CD4-positive, alpha-beta T cell (primary cell): ENCODE measurements around the gene GLO1. TPM values are rescaled to one million over a fixed set of nuclear protein-coding genes. Genes with fewer than 3 reads are reported as not detected.

Experiments used
- ATAC-seq: fragments of 200-7000 bp; cut with Tn5 transposase; one replicate; pipeline ENCODE4 v1.10.0; 2022; ENCODE audit warnings: mild to moderate bottlenecking; ENCODE audit not compliant: poor library complexity
- CTCF ChIA-PET: fragments of 350-600 bp; sonication (Branson Sonifier 250); formaldehyde crosslinking; loops from one replicate; lab custom pipeline; 2021; ENCODE audit warnings: antibody characterized with exemption, inconsistent platforms; lab: Charles Lee
- POLR2A ChIA-PET: fragments of 350-600 bp; sonication (Branson Sonifier 250); formaldehyde crosslinking; loops from one replicate; lab custom pipeline; 2021; ENCODE audit warnings: antibody characterized with exemption, inconsistent platforms; lab: Charles Lee
- DNase-seq, 14 experiments: peaks; one replicate each; pipeline ENCODE4 v3.0.0-alpha.2; 2013 to 2020; ENCODE audit warnings: mixed read lengths in 2 of 14
- H3K27ac ChIP-seq, 2 donors: one replicate each; pipeline versions ENCODE4 v1.5.1 to v1.7.0; 2013; ENCODE audit warnings: low read length in 2 of 2, low read depth in 1 of 2, mild to moderate bottlenecking in 1 of 2
- H3K27me3 ChIP-seq, 2 experiments: 1 replicate in 1 of 2; 2 replicates in 1 of 2; pipeline versions ENCODE4 v1.6.1 to v1.7.0; 2013; ENCODE audit warnings: low read length in 2 of 2, control low read depth in 1 of 2, mild to moderate bottlenecking in 1 of 2, moderate library complexity in 1 of 2; ENCODE audit not compliant: insufficient read depth in 2 of 2, control insufficient read depth in 1 of 2
- H3K36me3 ChIP-seq: one replicate; pipeline ENCODE4 v1.6.1; 2013; ENCODE audit warnings: low read length, control low read depth; ENCODE audit not compliant: insufficient read depth
- H3K4me1 ChIP-seq: one replicate; pipeline ENCODE4 v1.6.1; 2013; ENCODE audit warnings: low read length, control low read depth; ENCODE audit not compliant: insufficient read depth
- H3K4me3 ChIP-seq: one replicate; pipeline ENCODE4 v1.5.1; 2013; ENCODE audit warnings: mild to moderate bottlenecking, low read length, moderate library complexity
- H3K9me3 ChIP-seq, 2 experiments: 1 replicate in 1 of 2; 2 replicates in 1 of 2; pipeline versions ENCODE4 v1.6.1 to v1.7.0; 2013; ENCODE audit warnings: low read length in 2 of 2, mild to moderate bottlenecking in 2 of 2, control low read depth in 1 of 2, moderate library complexity in 1 of 2; ENCODE audit not compliant: control insufficient read depth in 1 of 2, insufficient read depth in 1 of 2
- H3K27ac Mint-ChIP-seq: one replicate; pipeline ENCODE4 v1.8.0; 2020; ENCODE audit warnings: mixed read lengths
- H3K27me3 Mint-ChIP-seq: one replicate; pipeline ENCODE4 v1.8.0; 2021; ENCODE audit warnings: mixed read lengths
- H3K36me3 Mint-ChIP-seq: one replicate; pipeline ENCODE4 v1.8.0; 2021; ENCODE audit warnings: low read depth, mixed read lengths
- H3K4me1 Mint-ChIP-seq: one replicate; pipeline ENCODE4 v1.8.0; 2021; ENCODE audit warnings: low read depth, mixed read lengths
- H3K4me3 Mint-ChIP-seq: one replicate; pipeline ENCODE4 v1.8.0; 2020; ENCODE audit warnings: mild to moderate bottlenecking, mixed read lengths
- H3K9me3 Mint-ChIP-seq: one replicate; pipeline ENCODE4 v1.8.0; 2020; ENCODE audit warnings: mixed read lengths
- intact Hi-C, 2 experiments: fragments of 100-400 bp; cut with DNase I in 1 of 2; cut with micrococcal nuclease in 1 of 2; formaldehyde crosslinking; loops; one replicate each; pipeline versions ENCODE4 v1.15.1 to v1.9.0; 2023 to 2025; cut with DNase I, micrococcal nuclease
- total RNA-seq, 174 experiments: library from RNA in 2 of 174; stranded (reverse) in 2 of 174; gene quantifications; one replicate each; pipeline ENCODE4 v1.2.3 and lab custom pipeline; 2021 to 2026
- TF ChIP-seq, protein P1 (sequence below): fragments of 200-600 bp; IDR thresholded peaks from one replicate; pipeline ENCODE4 v1.8.0; 2022; ENCODE audit warnings: antibody characterized with exemption, mild to moderate bottlenecking

The GLO1 gene
- total RNA-seq, 2 experiments from 2014 or later = 24.1 to 26.2 TPM

DNA sequence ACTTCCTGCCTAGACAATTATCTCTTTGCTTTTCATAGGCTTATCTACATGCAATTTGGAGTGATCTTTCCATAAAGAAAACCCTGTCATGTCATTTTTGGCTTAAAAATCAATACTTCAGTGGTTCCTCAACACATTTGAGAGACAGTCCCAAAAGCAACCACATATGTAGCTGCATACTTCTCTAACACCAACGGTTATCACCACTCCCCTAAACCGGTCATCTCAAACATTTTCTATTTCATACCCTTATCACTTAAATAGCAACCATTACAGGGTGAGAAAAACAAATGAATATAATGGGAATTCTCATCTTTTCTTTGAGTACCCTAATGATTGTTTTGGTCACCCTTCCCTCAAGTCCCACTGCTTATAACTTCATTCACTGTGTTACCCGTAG, 5.1 kb downstream of the GLO1 start:
- H3K9me3 ChIP-seq = peaks cover 0 to 10% of the 10 kb centered on the region in 2 experiments
- H3K4me1 ChIP-seq = peaks cover 9% of the 10 kb centered on the region
- no peaks in the 10 kb centered on the region for H3K36me3 ChIP-seq
- Mint-ChIP-seq H3K27ac (no peak overlapping the region), H3K4me1 (peaks cover 36% of the 10 kb centered on the region), H3K4me3 (no peak overlapping the region), H3K36me3 (peaks cover 35% of the 10 kb centered on the region), H3K9me3 (peaks cover 12% of the 10 kb centered on the region), H3K27me3 (no peaks in the 10 kb centered on the region)
- no peak overlapping the region for H3K4me3 ChIP-seq
- DNase-seq (no peak), ATAC-seq (no peak)
- intact Hi-C loops = no loop called here
- ChIA-PET POLR2A (no interaction called here), CTCF (no interaction called here)
- H3K27ac ChIP-seq = no peak overlapping the region
- no peaks in the 10 kb centered on the region for H3K27me3 ChIP-seq
- TF ChIP-seq, protein P1, sequence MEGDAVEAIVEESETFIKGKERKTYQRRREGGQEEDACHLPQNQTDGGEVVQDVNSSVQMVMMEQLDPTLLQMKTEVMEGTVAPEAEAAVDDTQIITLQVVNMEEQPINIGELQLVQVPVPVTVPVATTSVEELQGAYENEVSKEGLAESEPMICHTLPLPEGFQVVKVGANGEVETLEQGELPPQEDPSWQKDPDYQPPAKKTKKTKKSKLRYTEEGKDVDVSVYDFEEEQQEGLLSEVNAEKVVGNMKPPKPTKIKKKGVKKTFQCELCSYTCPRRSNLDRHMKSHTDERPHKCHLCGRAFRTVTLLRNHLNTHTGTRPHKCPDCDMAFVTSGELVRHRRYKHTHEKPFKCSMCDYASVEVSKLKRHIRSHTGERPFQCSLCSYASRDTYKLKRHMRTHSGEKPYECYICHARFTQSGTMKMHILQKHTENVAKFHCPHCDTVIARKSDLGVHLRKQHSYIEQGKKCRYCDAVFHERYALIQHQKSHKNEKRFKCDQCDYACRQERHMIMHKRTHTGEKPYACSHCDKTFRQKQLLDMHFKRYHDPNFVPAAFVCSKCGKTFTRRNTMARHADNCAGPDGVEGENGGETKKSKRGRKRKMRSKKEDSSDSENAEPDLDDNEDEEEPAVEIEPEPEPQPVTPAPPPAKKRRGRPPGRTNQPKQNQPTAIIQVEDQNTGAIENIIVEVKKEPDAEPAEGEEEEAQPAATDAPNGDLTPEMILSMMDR = no peak

DNA sequence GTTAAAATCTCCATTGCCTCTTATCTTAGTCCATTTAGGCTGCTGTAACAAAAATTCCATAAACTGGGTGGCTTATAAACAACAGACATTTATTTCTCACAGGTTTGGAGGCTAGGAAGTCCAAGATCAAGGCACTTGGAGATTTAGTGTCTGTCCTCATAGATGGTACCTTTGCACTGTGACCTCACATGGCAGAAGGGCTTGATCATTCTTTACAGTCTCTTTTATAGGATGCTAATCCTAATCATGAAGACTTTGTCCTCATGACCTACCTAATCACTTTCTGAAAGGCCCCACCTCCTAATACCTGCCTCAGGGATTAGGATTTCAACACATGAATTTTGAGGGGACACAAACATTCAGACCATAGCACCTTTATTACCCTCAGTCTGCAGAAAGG, 6.6 kb downstream of the GLO1 start:
- ChIA-PET CTCF (no interaction called here), POLR2A (no interaction called here)
- Mint-ChIP-seq H3K9me3 (peaks cover 12% of the 10 kb centered on the region), H3K4me1 (peaks cover 33% of the 10 kb centered on the region), H3K27me3 (no peaks in the 10 kb centered on the region), H3K36me3 (peaks cover 24% of the 10 kb centered on the region), H3K27ac (no peak overlapping the region), H3K4me3 (no peak overlapping the region)
- H3K27me3 ChIP-seq = no peaks in the 10 kb centered on the region
- no peaks in the 10 kb centered on the region for H3K36me3 ChIP-seq
- TF ChIP-seq, protein P1 = no peak
- ATAC-seq = no peak
- intact Hi-C loops = no loop called here
- no peak for DNase-seq
- H3K4me3 ChIP-seq = no peak overlapping the region
- no peaks in the 10 kb centered on the region for H3K4me1 ChIP-seq
- no peak overlapping the region for H3K27ac ChIP-seq
- peaks cover 0 to 5% of the 10 kb centered on the region in 2 experiments for H3K9me3 ChIP-seq

DNA sequence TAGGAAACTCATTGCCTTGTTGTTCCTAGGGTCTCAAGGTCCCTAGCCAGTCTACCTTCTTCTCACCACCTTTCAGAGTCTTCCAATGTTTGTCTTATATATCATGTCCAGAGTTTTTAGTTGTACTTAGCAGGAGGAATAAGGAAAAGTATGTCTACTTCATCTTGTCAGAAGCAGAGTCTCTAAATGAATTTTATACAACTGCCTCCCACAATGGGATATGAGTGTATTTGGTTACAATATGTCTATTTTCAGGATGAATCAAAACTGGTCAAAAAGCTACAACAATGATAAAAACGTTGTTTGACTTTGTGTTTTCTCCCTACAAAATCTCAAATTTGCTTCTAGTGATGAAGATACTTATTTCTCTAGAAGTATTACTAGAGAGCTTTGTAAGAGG, 7.0 kb downstream of the GLO1 start:
- Mint-ChIP-seq H3K27ac (no peak overlapping the region), H3K27me3 (no peaks in the 10 kb centered on the region), H3K4me3 (no peak overlapping the region), H3K9me3 (peaks cover 9% of the 10 kb centered on the region), H3K36me3 (peaks cover 19% of the 10 kb centered on the region), H3K4me1 (peaks cover 30% of the 10 kb centered on the region)
- H3K27ac ChIP-seq = no peak overlapping the region
- no peak for ATAC-seq
- DNase-seq = no peak
- H3K4me1 ChIP-seq = no peaks in the 10 kb centered on the region
- H3K36me3 ChIP-seq = no peaks in the 10 kb centered on the region
- H3K9me3 ChIP-seq = peaks cover 0 to 4% of the 10 kb centered on the region in 2 experiments
- intact Hi-C loops = no loop called here
- no peak overlapping the region for H3K4me3 ChIP-seq
- CTCF ChIA-PET = no interaction called here
- POLR2A ChIA-PET = no interaction called here
- no peaks in the 10 kb centered on the region for H3K27me3 ChIP-seq
- TF ChIP-seq, protein P1 = no peak
